MM.1S (cell line): ENCODE measurements around the gene LAMA3.

Experiments
- DNase-seq: peaks from one replicate; pipeline ENCODE4 v3.0.0-alpha.2; 2015
- H2AFZ ChIP-seq: fragments of 300-600 bp; sonication (generic); 2 replicates; pipeline ENCODE4 v1.6.0; 2016; ENCODE audit warnings: antibody characterized with exemption, low read length
- H3F3A ChIP-seq: fragments of 300-600 bp; sonication (generic); 2 replicates; pipeline ENCODE4 v1.6.1; 2016; ENCODE audit warnings: mild to moderate bottlenecking, antibody characterized with exemption, low read length, moderate library complexity, mixed read lengths; ENCODE audit not compliant: insufficient read depth
- H3K27ac ChIP-seq: fragments of 300-600 bp; sonication (generic); 2 replicates; pipeline ENCODE4 v1.5.1; 2016; ENCODE audit warnings: mild to moderate bottlenecking, low read length
- H3K27me3 ChIP-seq: fragments of 300-600 bp; sonication (generic); replicated peaks from 2 replicates; pipeline ENCODE4 v1.6.0; 2016; ENCODE audit warnings: low read length; ENCODE audit not compliant: insufficient read depth
- H3K36me3 ChIP-seq: fragments of 300-600 bp; sonication (generic); replicated peaks from 2 replicates; pipeline ENCODE4 v1.6.1; 2016; ENCODE audit warnings: mild to moderate bottlenecking, low read length, mixed read lengths; ENCODE audit not compliant: insufficient read depth
- H3K4me1 ChIP-seq: fragments of 300-600 bp; sonication (generic); 2 replicates; pipeline ENCODE4 v1.6.1; 2016; ENCODE audit warnings: low read length, mixed read lengths
- H3K4me2 ChIP-seq: fragments of 300-600 bp; sonication (generic); 2 replicates; pipeline ENCODE4 v1.6.0; 2016; ENCODE audit warnings: low read depth, low read length
- H3K4me3 ChIP-seq: fragments of 300-600 bp; sonication (generic); 2 replicates; pipeline ENCODE4 v1.5.1; 2016; ENCODE audit warnings: low read length, mixed read lengths
- H3K79me2 ChIP-seq: fragments of 300-600 bp; sonication (generic); 2 replicates; pipeline ENCODE4 v1.6.1; 2016; ENCODE audit warnings: mixed run types, low read length, mixed read lengths
- H3K9ac ChIP-seq: fragments of 300-600 bp; sonication (generic); 2 replicates; pipeline ENCODE4 v1.6.1; 2016; ENCODE audit warnings: low read length, mixed read lengths
- H3K9me2 ChIP-seq: fragments of 300-600 bp; sonication (generic); replicated peaks from 2 replicates; pipeline ENCODE4 v1.6.1; 2016; ENCODE audit warnings: mild to moderate bottlenecking, low read length, mixed read lengths; ENCODE audit not compliant: insufficient read depth
- H3K9me3 ChIP-seq: fragments of 300-600 bp; sonication (generic); replicated peaks from 2 replicates; pipeline ENCODE4 v1.6.1; 2016; ENCODE audit warnings: mild to moderate bottlenecking, low read length, mixed read lengths; ENCODE audit not compliant: insufficient read depth
- H4K20me1 ChIP-seq: fragments of 300-600 bp; sonication (generic); 2 replicates; pipeline ENCODE4 v1.6.1; 2016; ENCODE audit warnings: mild to moderate bottlenecking, low read length, moderate library complexity, mixed read lengths; ENCODE audit not compliant: insufficient read depth
- EZH2 ChIP-seq: fragments of 300-600 bp; sonication (generic); optimal IDR thresholded peaks from 2 replicates; pipeline ENCODE3; 2017; ENCODE audit warnings: low read depth, mild to moderate bottlenecking, antibody characterized with exemption, low read length, mixed read lengths
- EZH2phosphoT487 ChIP-seq: fragments of 300-600 bp; sonication (generic); IDR thresholded peaks from 2 replicates; pipeline ENCODE4 v1.6.1; 2018; ENCODE audit warnings: antibody characterized with exemption, low read length
- TF ChIP-seq, protein P1 (sequence below): fragments of 300-600 bp; sonication (generic); IDR thresholded peaks from 2 replicates; pipeline ENCODE4 v1.5.1; 2016; ENCODE audit warnings: antibody characterized with exemption, low read length, mixed read lengths

LAMA3 gene

DNA sequence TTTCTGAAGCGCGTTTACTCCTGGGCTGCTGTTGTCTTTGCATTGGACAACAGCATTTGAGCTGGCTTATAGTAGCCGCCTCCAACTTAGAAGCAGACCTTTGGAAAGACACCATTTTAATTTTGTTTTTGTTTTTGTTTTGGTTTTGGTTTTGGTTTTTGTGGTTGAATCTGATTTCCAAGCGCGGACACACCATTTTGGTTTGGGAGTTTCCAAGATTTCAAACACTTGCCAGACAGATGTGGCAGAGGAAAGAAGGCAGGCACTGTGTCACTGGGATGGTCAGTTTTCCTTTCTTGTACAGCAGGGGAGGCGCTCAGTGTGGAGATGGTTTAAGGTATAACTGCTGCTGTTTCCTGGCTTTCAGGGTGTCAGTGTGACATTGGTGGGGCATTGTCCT, 126.8 kb downstream of the LAMA3 start:
- Histone ChIP-seq H3K9ac (no peak overlapping the region), H3K4me1 (no peaks in the 10 kb centered on the region), H3K4me2 (no peak overlapping the region), H3K27me3 (no peaks in the 10 kb centered on the region), H3K79me2 (no peaks in the 10 kb centered on the region), H3K4me3 (no peak overlapping the region), H3F3A (no peaks in the 10 kb centered on the region), H3K27ac (no peak overlapping the region), H4K20me1 (no peaks in the 10 kb centered on the region), H2AFZ (no peak overlapping the region), H3K36me3 (no peaks in the 10 kb centered on the region), H3K9me2 (no peaks in the 10 kb centered on the region), H3K9me3 (no peaks in the 10 kb centered on the region)
- no peak for DNase-seq
- no peak for TF ChIP-seq EZH2phosphoT487
- no peak for TF ChIP-seq EZH2
- TF ChIP-seq, protein P1, sequence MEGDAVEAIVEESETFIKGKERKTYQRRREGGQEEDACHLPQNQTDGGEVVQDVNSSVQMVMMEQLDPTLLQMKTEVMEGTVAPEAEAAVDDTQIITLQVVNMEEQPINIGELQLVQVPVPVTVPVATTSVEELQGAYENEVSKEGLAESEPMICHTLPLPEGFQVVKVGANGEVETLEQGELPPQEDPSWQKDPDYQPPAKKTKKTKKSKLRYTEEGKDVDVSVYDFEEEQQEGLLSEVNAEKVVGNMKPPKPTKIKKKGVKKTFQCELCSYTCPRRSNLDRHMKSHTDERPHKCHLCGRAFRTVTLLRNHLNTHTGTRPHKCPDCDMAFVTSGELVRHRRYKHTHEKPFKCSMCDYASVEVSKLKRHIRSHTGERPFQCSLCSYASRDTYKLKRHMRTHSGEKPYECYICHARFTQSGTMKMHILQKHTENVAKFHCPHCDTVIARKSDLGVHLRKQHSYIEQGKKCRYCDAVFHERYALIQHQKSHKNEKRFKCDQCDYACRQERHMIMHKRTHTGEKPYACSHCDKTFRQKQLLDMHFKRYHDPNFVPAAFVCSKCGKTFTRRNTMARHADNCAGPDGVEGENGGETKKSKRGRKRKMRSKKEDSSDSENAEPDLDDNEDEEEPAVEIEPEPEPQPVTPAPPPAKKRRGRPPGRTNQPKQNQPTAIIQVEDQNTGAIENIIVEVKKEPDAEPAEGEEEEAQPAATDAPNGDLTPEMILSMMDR: no peak

DNA sequence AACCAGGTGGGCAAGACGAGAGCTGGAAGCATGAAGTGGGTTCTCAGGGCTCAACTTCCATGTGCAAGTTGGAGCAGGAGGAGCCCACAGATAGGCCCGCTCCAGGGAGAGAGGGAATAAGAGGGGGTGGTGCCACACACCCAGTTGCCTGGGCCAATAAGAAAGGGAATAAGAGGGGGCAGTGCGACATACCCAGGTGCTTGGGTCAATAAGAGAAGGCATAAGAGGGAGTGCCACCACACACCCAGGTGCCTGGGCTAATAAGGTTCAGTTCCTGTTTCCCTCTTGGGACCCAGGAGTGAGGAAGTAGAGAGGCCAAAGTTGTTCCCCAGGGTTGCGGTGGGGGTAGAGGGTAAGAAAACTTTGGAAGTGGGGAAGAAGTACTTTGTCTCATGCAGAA, 127.5 kb downstream of the LAMA3 start:
- no peak for DNase-seq
- no peak overlapping the region for H3K4me3 ChIP-seq
- H3K27me3 ChIP-seq: no peaks in the 10 kb centered on the region
- no peaks in the 10 kb centered on the region for H3F3A ChIP-seq
- H3K9me2 ChIP-seq: no peaks in the 10 kb centered on the region
- H3K9me3 ChIP-seq: no peaks in the 10 kb centered on the region
- H3K79me2 ChIP-seq: no peaks in the 10 kb centered on the region
- H2AFZ ChIP-seq: no peak overlapping the region
- no peak overlapping the region for H3K27ac ChIP-seq
- no peak for TF ChIP-seq EZH2
- TF ChIP-seq, protein P1: no peak
- no peak for TF ChIP-seq EZH2phosphoT487
- no peaks in the 10 kb centered on the region for H4K20me1 ChIP-seq
- no peak overlapping the region for H3K4me2 ChIP-seq
- no peaks in the 10 kb centered on the region for H3K4me1 ChIP-seq
- H3K9ac ChIP-seq: no peak overlapping the region
- no peaks in the 10 kb centered on the region for H3K36me3 ChIP-seq

DNA sequence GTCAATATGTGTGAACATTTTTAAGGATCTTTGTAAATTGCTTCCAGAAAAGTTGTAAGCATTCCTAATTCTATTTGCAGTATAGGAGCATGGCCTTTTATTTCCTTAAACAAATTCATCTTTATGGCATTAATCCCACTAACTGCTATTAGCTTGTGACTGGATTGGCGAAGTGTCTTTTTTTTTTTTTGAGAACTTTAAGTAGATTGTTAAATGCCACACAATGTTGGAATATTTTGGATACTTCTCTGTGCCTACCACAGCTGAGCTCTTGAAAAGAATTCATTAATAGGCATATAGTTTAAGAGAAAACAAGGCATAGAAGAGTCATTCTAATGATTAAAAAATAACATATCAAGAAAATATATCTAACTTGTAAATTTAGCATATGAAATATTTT, 129.7 kb downstream of the LAMA3 start:
- no peaks in the 10 kb centered on the region for H3K79me2 ChIP-seq
- no peak for DNase-seq
- H3K4me3 ChIP-seq: no peak overlapping the region
- no peaks in the 10 kb centered on the region for H3F3A ChIP-seq
- no peak overlapping the region for H3K4me2 ChIP-seq
- no peaks in the 10 kb centered on the region for H3K9me3 ChIP-seq
- H4K20me1 ChIP-seq: no peaks in the 10 kb centered on the region
- no peak for TF ChIP-seq EZH2phosphoT487
- TF ChIP-seq, protein P1: no peak
- H2AFZ ChIP-seq: no peak overlapping the region
- H3K4me1 ChIP-seq: no peaks in the 10 kb centered on the region
- no peak overlapping the region for H3K9ac ChIP-seq
- H3K27ac ChIP-seq: no peak overlapping the region
- H3K36me3 ChIP-seq: no peaks in the 10 kb centered on the region
- no peaks in the 10 kb centered on the region for H3K27me3 ChIP-seq
- H3K9me2 ChIP-seq: no peaks in the 10 kb centered on the region
